Measurements from ENCODE around the gene GFOD2.

Gene GFOD2

DNA sequence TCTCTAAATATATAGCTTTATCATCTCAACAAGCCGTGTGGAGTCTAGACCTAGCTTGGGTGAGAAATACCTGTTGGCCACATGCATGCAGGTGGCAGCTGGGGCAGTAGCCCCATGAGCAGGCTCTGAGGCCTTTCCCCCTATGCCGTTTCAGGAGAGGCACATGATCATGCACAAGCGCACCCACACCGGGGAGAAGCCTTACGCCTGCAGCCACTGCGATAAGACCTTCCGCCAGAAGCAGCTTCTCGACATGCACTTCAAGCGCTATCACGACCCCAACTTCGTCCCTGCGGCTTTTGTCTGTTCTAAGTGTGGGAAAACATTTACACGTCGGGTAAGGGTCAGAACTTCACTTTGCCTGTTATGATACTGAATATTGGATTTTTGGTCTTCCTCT lies 90.9 kb downstream of the GFOD2 start:
- Histone ChIP-seq H3K9ac (ENCODE audit: low read depth in 1 of 2, low read length in 2 of 2) (no peak overlapping the region), H3K27me3 (ENCODE audit: control insufficient read depth in 2 of 2, insufficient read depth in 2 of 2, low read length in 2 of 2) (no peaks in the 10 kb centered on the region), H3K36me3 (ENCODE audit: control insufficient read depth in 2 of 2, insufficient read depth in 2 of 2, low read length in 2 of 2) (peaks cover 50 to 63% of the 10 kb centered on the region in 2 donors), H3K27ac (ENCODE audit: low read depth in 2 of 2, low read length in 2 of 2) (no peak overlapping the region), H3K9me3 (ENCODE audit: control insufficient read depth in 2 of 2, low read length in 2 of 2) (no peaks in the 10 kb centered on the region), H3K4me1 (ENCODE audit: control insufficient read depth in 2 of 2, insufficient read depth in 2 of 2, low read length in 2 of 2) (no peaks in the 10 kb centered on the region), H3K4me3 (ENCODE audit: low read length in 2 of 2) (no peak overlapping the region)

All from mucosa of rectum (tissue), 2 donors.